Spleen (tissue), 11 donors: ENCODE data around the gene SNX8. TPM values are rescaled to one million over a fixed set of nuclear protein-coding genes. Genes with fewer than 3 reads are reported as not detected.

Experiments
- DNase-seq: peaks from one replicate; pipeline ENCODE4 v3.0.0-alpha.2; 2020
- H3K27ac ChIP-seq, 8 donors: fragments of 200-600 bp; sonication (generic) in 7 of 8; 1 replicate in 4 of 8; 2 replicates in 4 of 8; pipeline versions ENCODE4 v1.5.0 to v1.8.0; 2016 to 2021; ENCODE audit warnings: inconsistent platforms in 4 of 8, mild to moderate bottlenecking in 4 of 8, moderate library complexity in 1 of 8
- H3K27me3 ChIP-seq, 7 donors: fragments of 200-600 bp; sonication (generic) in 6 of 7; replicated peaks in 1 of 7; 1 replicate in 4 of 7; 2 replicates in 3 of 7; pipeline versions ENCODE4 v1.5.0 to v1.8.0; 2016 to 2021; ENCODE audit warnings: inconsistent platforms in 3 of 7, mild to moderate bottlenecking in 1 of 7
- H3K36me3 ChIP-seq, 6 donors: fragments of 200-600 bp; sonication (generic) in 5 of 6; 1 replicate in 4 of 6; 2 replicates in 2 of 6; pipeline versions ENCODE4 v1.5.0 to v1.8.0; 2016 to 2021; ENCODE audit warnings: inconsistent platforms in 2 of 6
- H3K4me1 ChIP-seq, 6 donors: fragments of 200-600 bp; sonication (generic) in 5 of 6; 1 replicate in 3 of 6; 2 replicates in 3 of 6; pipeline versions ENCODE4 v1.5.0 to v1.8.0; 2016 to 2021; ENCODE audit warnings: inconsistent platforms in 3 of 6
- H3K4me3 ChIP-seq, 8 donors: fragments of 200-600 bp; sonication (generic) in 7 of 8; 1 replicate in 4 of 8; 2 replicates in 4 of 8; pipeline versions ENCODE4 v1.5.0 to v1.8.0; 2016 to 2021; ENCODE audit warnings: inconsistent platforms in 4 of 8, mild to moderate bottlenecking in 4 of 8, moderate library complexity in 2 of 8
- H3K9me3 ChIP-seq, 8 donors: fragments of 200-600 bp; sonication (generic) in 7 of 8; 1 replicate in 4 of 8; 2 replicates in 4 of 8; pipeline versions ENCODE4 v1.5.0 to v1.8.0; 2016 to 2021; ENCODE audit warnings: inconsistent platforms in 4 of 8
- POLR2A ChIP-seq, 3 donors: fragments of 450-650 bp; IDR thresholded peaks; one replicate each; pipeline ENCODE4 v1.5.1; 2017; ENCODE audit warnings: antibody characterized with exemption in 3 of 3, mild to moderate bottlenecking in 1 of 3
- POLR2AphosphoS5 ChIP-seq, 3 donors: sonication (generic); formaldehyde crosslinking; IDR thresholded peaks; one replicate each; pipeline ENCODE4 v1.5.1; 2017; ENCODE audit warnings: antibody characterized with exemption in 3 of 3
- WGBS, 5 donors: extraction: QIAGEN DNeasy Blood & Tissue Kit in 3 of 5; methylation state at CpG; one replicate each; pipeline versions ENCODE4 v1.1.5 to v1.1.7; 2013 to 2018; 5-methylcytosine and 5-hydroxymethylcytosine counted together
- intact Hi-C: fragments of 100-400 bp; cut with DNase I; formaldehyde crosslinking; loops from one replicate; pipeline ENCODE4 v1.15.0; 2023; ENCODE audit warnings: low total_unique reads
- polyA plus RNA-seq, 3 donors: library from polyadenylated mRNA; stranded (reverse); fragments of 200-250 nt; gene quantifications; one replicate each; pipeline ENCODE4 v1.2.1, GENCODE V29; 2013
- total RNA-seq, 7 donors: library from RNA; depleted of rRNA in 3 of 7; stranded (reverse); fragments of >200 nt in 3 of 7; fragmentation: NEBNext Ultra II Directional in 4 of 7; extraction: Animal tissue kit (Norgen Biotek cat#: 25700) in 4 of 7; gene quantifications; one replicate each; pipeline versions ENCODE4 v1.1.0 to v1.2.1, GENCODE V29; 2016 to 2021
- TF ChIP-seq, protein P1 (sequence below), 11 experiments: fragments of 200-600 bp in 7 of 11; fragments of 450-650 bp in 4 of 11; sonication (generic) in 4 of 11; IDR thresholded peaks in 8 of 11; conservative IDR thresholded peaks in 3 of 11; 1 replicate in 7 of 11; 2 replicates in 4 of 11; pipeline versions ENCODE4 v1.4.0 to v1.8.0; 2016 to 2021; ENCODE audit warnings: antibody characterized with exemption in 11 of 11, inconsistent platforms in 4 of 11, mild to moderate bottlenecking in 1 of 11
- donor health status: healthy with polysubstance abuse.
- donor health status: DM: no; HTN: no; CAD: no; lungs with moderate emphysema.
- donor health status: DM: no; HTN: no; CAD: no.
- donor health status: Bipolar disorder and iron deficiency.
- donor health status: healthy.
- donor health status: DM: no; HTN: no; CAD: no.
- donor health status: DM: yes; HTN: yes; CAD: no.

The SNX8 gene
- total and polyA plus RNA-seq, 10 donors: 48.8 to 196 (median 86.8) TPM

DNA sequence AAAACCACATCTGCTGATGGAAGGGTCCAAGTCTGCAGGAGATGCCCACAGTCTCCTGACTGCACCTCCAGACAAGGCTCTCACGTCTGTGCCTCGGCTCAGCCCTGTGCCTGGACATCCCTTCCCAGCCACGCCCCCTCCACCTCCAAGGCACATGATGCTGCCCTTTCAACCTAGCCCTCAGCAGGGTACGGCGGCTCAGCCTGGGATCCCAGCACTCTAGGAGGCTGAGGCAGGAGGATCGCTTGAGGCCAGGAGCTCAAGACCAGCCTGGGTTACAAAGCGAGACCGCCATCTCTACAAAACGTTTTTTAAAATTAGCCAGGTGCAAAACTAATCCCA lies 95.8 kb downstream of the SNX8 start:
- Histone ChIP-seq H3K4me3 (no peak overlapping the region), H3K36me3 (peaks cover 3 to 100% (median 88%) of the 10 kb centered on the region in 6 donors), H3K27ac (no peak overlapping the region), H3K9me3 (no peaks in the 10 kb centered on the region), H3K4me1 (no peaks in the 10 kb centered on the region), H3K27me3 (no peaks in the 10 kb centered on the region)
- intact Hi-C loops: no loop called here
- 90 to 95% (median 94%) methylated on average over 9 of the region's 9 CpGs for WGBS, 5 donors
- no peak for TF ChIP-seq POLR2A (IDR thresholded peaks at IDR 0.05)
- TF ChIP-seq POLR2AphosphoS5 (IDR thresholded peaks at IDR 0.05): no peak
- TF ChIP-seq, protein P1, sequence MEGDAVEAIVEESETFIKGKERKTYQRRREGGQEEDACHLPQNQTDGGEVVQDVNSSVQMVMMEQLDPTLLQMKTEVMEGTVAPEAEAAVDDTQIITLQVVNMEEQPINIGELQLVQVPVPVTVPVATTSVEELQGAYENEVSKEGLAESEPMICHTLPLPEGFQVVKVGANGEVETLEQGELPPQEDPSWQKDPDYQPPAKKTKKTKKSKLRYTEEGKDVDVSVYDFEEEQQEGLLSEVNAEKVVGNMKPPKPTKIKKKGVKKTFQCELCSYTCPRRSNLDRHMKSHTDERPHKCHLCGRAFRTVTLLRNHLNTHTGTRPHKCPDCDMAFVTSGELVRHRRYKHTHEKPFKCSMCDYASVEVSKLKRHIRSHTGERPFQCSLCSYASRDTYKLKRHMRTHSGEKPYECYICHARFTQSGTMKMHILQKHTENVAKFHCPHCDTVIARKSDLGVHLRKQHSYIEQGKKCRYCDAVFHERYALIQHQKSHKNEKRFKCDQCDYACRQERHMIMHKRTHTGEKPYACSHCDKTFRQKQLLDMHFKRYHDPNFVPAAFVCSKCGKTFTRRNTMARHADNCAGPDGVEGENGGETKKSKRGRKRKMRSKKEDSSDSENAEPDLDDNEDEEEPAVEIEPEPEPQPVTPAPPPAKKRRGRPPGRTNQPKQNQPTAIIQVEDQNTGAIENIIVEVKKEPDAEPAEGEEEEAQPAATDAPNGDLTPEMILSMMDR (IDR thresholded peaks at IDR 0.05 in 8 of 11, conservative IDR thresholded peaks at IDR 0.05 in 3 of 11): no peak
- DNase-seq: no peak

GRCh38 chr7:2217716-2218443 lies 96.4 kb downstream of the SNX8 start:
- Histone ChIP-seq H3K4me3 (no peak overlapping the region), H3K27me3 (no peaks in the 10 kb centered on the region), H3K36me3 (peaks cover 3 to 100% (median 88%) of the 10 kb centered on the region in 6 donors), H3K27ac (no peak overlapping the region), H3K9me3 (no peaks in the 10 kb centered on the region), H3K4me1 (no peaks in the 10 kb centered on the region)
- no peak for DNase-seq
- intact Hi-C loops: no loop called here
- WGBS, 5 donors: 89 to 94% (median 92%) methylated on average over 17 to 19 of the region's 19 CpGs
- TF ChIP-seq, protein P1 (IDR thresholded peaks at IDR 0.05 in 8 of 11, conservative IDR thresholded peaks at IDR 0.05 in 3 of 11): no peak
- TF ChIP-seq POLR2AphosphoS5 (IDR thresholded peaks at IDR 0.05) (no peak), POLR2A (IDR thresholded peaks at IDR 0.05) (no peak)

- no peak overlapping the region for H3K4me3 ChIP-seq
- no peaks in the 10 kb centered on the region for H3K9me3 ChIP-seq
- TF ChIP-seq POLR2A (IDR thresholded peaks at IDR 0.05) (no peak), POLR2AphosphoS5 (IDR thresholded peaks at IDR 0.05) (no peak)
- TF ChIP-seq, protein P1 (IDR thresholded peaks at IDR 0.05 in 8 of 11, conservative IDR thresholded peaks at IDR 0.05 in 3 of 11): no peak
- intact Hi-C loops: no loop called here
- H3K27ac ChIP-seq: no peak overlapping the region
- no peak for DNase-seq
- H3K36me3 ChIP-seq: peaks cover 3 to 100% (median 88%) of the 10 kb centered on the region in 6 donors
- no peaks in the 10 kb centered on the region for H3K4me1 ChIP-seq
- H3K27me3 ChIP-seq: no peaks in the 10 kb centered on the region
- 82 to 93% (median 91%) methylated on average over 7 to 10 of the region's 10 CpGs for WGBS, 5 donors
Observed at GRCh38 chr7:2217206-2217605, 97.0 kb downstream of the SNX8 start.

DNA sequence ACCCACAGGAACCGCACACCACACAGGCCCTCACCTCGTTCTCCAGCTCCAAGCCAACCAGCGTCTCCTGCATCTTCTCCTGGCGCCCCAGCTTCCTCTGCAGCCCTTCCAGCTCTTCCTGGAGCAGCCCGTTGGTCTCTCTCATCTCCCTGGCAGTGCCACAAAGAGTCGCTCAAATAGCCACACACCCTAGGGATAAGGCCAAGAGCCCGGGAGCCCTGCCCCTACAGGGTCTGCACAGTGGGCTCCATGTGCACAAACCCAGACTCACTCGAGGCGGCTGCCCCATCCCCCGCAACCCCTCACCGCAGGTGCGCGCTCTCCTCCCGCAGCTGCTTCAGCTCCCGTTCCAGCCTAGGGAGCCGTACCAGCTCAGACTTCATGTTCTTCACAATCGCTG lies 98.4 kb downstream of the SNX8 start:
- Histone ChIP-seq H3K4me3 (no peak overlapping the region), H3K27ac (no peak overlapping the region), H3K4me1 (no peaks in the 10 kb centered on the region), H3K36me3 (peaks cover 0 to 100% (median 88%) of the 10 kb centered on the region in 6 donors), H3K9me3 (no peaks in the 10 kb centered on the region), H3K27me3 (no peaks in the 10 kb centered on the region)
- DNase-seq: no peak
- intact Hi-C loops: no loop called here
- WGBS, 5 donors: 89 to 96% (median 91%) methylated on average over 17 of the region's 17 CpGs
- TF ChIP-seq POLR2AphosphoS5 (IDR thresholded peaks at IDR 0.05) (no peak), POLR2A (IDR thresholded peaks at IDR 0.05) (no peak)
- TF ChIP-seq, protein P1 (IDR thresholded peaks at IDR 0.05 in 8 of 11, conservative IDR thresholded peaks at IDR 0.05 in 3 of 11): no peak
